Measurements from ENCODE around the gene CHRNA4. TPM values are rescaled to one million over a fixed set of nuclear protein-coding genes. Genes with fewer than 3 reads are reported as not detected.

The CHRNA4 gene
- total RNA-seq, 1 donor from 2014 or later, result not detected

DNA sequence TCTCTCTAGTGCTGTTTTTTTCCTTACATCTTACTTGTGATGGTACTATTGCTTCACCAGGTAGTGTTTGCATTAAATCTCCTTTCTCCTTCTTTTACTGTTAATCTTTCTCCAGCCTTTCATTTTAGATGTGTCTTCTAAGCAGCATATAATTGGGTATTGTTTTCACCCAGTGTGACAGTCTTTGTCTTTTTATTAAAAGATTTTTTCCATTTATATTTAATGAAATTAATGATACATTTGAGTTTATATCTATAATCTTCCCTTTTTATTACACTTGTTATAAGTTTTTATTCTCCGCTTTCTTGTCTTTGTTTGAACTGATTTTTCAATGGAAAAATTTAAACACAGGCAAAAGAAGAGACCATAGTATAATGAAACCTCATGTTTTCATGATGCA is 59.5 kb downstream of the CHRNA4 start:
- Mint-ChIP-seq H3K27ac (ENCODE audit: unreplicated experiment) (no peak overlapping the region), H3K9me3 (ENCODE audit: unreplicated experiment) (peaks cover 7% of the 10 kb centered on the region), H3K4me3 (ENCODE audit: unreplicated experiment) (no peak overlapping the region), H3K4me1 (ENCODE audit: unreplicated experiment) (no peaks in the 10 kb centered on the region), H3K27me3 (ENCODE audit: unreplicated experiment) (peaks cover 28% of the 10 kb centered on the region), H3K36me3 (ENCODE audit: unreplicated experiment) (no peaks in the 10 kb centered on the region)
- TF ChIP-seq, protein P1, sequence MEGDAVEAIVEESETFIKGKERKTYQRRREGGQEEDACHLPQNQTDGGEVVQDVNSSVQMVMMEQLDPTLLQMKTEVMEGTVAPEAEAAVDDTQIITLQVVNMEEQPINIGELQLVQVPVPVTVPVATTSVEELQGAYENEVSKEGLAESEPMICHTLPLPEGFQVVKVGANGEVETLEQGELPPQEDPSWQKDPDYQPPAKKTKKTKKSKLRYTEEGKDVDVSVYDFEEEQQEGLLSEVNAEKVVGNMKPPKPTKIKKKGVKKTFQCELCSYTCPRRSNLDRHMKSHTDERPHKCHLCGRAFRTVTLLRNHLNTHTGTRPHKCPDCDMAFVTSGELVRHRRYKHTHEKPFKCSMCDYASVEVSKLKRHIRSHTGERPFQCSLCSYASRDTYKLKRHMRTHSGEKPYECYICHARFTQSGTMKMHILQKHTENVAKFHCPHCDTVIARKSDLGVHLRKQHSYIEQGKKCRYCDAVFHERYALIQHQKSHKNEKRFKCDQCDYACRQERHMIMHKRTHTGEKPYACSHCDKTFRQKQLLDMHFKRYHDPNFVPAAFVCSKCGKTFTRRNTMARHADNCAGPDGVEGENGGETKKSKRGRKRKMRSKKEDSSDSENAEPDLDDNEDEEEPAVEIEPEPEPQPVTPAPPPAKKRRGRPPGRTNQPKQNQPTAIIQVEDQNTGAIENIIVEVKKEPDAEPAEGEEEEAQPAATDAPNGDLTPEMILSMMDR (IDR thresholded peaks at IDR 0.05), result no peak
- DNase-seq (ENCODE audit: extremely low spot score, unreplicated experiment), result no peak

DNA sequence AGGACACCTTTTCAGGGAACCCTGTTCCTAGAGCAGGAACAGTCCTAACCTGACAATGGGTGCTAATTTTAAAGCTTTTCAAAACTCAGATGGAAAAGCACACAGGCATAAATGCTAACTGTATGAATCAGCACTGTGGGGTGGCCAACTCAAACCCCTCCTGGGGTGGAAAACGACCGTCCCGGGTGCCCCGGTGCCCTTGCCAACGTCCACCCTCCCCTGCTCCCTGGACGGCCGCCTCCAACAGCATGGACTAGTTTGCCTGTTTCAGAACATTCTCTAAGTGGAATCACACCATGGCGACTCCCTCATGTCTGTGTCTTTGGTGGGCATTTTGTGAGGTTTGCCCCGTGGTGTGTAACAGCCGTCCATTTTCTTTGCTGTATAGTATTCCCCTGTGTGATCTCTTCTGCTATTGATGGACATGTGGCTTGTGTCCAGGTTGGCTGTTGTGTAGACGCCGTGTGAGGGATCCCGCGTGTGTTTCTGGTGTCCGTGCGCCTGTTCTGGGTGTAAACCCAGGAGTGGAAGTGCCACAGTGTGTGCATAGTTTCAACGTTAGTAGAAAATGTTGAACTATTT is 62.3 kb downstream of the CHRNA4 start:
- Mint-ChIP-seq H3K9me3 (ENCODE audit: unreplicated experiment) (peaks cover 7% of the 10 kb centered on the region), H3K4me1 (ENCODE audit: unreplicated experiment) (no peaks in the 10 kb centered on the region), H3K36me3 (ENCODE audit: unreplicated experiment) (no peaks in the 10 kb centered on the region), H3K4me3 (ENCODE audit: unreplicated experiment) (no peak overlapping the region), H3K27ac (ENCODE audit: unreplicated experiment) (no peak overlapping the region), H3K27me3 (ENCODE audit: unreplicated experiment) (peaks cover 28% of the 10 kb centered on the region)
- TF ChIP-seq, protein P1 (IDR thresholded peaks at IDR 0.05), result no peak
- DNase-seq (ENCODE audit: extremely low spot score, unreplicated experiment), result no peak

DNA sequence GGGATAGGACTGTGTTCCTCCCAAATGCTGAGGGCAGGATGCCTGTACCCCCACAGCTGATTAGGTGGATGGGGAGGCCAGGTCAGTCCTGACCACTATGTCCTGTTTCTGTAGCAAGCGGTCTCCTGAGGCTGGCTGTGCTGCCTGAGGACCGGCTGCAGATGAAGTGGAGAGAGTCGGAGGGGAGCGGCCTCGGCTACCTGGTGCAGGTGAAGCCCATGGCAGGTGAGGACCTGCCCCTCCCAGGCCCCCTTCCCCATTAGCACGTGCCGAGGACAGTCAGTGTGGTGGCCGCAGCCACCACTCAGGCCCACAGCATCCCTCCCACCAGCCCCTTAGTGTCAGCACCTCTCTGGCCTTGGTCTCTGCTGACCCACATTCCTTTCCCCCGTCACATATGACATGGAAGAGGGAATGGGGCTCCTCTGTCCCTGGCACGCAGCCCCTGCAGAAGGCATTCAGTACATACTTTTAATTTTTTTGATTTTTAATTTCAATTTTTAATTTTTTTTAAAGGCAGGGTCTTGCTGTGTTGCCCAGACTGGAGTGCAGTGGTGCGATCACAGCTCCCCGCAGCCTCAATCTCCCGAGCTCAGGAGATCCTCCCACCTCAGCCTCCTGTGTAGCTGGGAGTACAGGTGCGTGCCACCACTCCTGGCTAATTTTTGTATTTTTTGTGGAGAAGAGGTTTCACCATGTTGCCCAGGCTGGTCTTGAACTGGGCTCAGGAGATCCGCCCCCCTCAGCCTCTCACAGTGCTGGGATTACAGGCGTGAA is 63.2 kb downstream of the CHRNA4 start:
- DNase-seq (ENCODE audit: extremely low spot score, unreplicated experiment), result no peak
- H3K36me3 Mint-ChIP-seq (ENCODE audit: unreplicated experiment), result no peaks in the 10 kb centered on the region
- peaks cover 7% of the 10 kb centered on the region for H3K9me3 Mint-ChIP-seq (ENCODE audit: unreplicated experiment)
- H3K27me3 Mint-ChIP-seq (ENCODE audit: unreplicated experiment), result peaks cover 28% of the 10 kb centered on the region
- TF ChIP-seq, protein P1 (IDR thresholded peaks at IDR 0.05), result no peak
- no peak overlapping the region for H3K27ac Mint-ChIP-seq (ENCODE audit: unreplicated experiment)
- no peak overlapping the region for H3K4me3 Mint-ChIP-seq (ENCODE audit: unreplicated experiment)
- H3K4me1 Mint-ChIP-seq (ENCODE audit: unreplicated experiment), result no peaks in the 10 kb centered on the region

DNA sequence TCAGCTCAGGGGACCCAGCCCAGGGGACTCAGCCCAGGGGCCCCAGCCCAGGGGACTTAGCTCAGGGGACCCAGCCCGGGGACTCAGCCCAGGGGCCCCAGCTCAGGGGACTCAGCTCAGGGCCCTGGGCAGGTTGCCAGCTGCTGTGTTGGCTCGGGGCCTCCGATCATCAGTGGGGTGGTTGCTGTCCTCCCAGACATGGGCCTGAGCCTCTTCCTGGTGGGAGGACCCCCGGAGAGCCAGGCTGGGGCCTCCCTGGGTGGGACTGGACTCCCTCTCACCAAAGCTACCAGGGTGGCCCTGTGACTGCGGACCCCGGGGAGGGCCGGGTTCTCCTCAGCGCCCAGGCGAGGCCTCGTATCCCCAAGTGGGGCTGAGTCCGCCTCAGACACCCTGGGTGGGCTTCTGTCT is 63.8 kb downstream of the CHRNA4 start:
- TF ChIP-seq, protein P1 (IDR thresholded peaks at IDR 0.05), result no peak
- Mint-ChIP-seq H3K27ac (ENCODE audit: unreplicated experiment) (no peak overlapping the region), H3K4me1 (ENCODE audit: unreplicated experiment) (no peaks in the 10 kb centered on the region), H3K9me3 (ENCODE audit: unreplicated experiment) (peaks cover 7% of the 10 kb centered on the region), H3K4me3 (ENCODE audit: unreplicated experiment) (no peak overlapping the region), H3K36me3 (ENCODE audit: unreplicated experiment) (no peaks in the 10 kb centered on the region), H3K27me3 (ENCODE audit: unreplicated experiment) (peaks cover 24% of the 10 kb centered on the region)
- no peak for DNase-seq (ENCODE audit: extremely low spot score, unreplicated experiment)

DNA sequence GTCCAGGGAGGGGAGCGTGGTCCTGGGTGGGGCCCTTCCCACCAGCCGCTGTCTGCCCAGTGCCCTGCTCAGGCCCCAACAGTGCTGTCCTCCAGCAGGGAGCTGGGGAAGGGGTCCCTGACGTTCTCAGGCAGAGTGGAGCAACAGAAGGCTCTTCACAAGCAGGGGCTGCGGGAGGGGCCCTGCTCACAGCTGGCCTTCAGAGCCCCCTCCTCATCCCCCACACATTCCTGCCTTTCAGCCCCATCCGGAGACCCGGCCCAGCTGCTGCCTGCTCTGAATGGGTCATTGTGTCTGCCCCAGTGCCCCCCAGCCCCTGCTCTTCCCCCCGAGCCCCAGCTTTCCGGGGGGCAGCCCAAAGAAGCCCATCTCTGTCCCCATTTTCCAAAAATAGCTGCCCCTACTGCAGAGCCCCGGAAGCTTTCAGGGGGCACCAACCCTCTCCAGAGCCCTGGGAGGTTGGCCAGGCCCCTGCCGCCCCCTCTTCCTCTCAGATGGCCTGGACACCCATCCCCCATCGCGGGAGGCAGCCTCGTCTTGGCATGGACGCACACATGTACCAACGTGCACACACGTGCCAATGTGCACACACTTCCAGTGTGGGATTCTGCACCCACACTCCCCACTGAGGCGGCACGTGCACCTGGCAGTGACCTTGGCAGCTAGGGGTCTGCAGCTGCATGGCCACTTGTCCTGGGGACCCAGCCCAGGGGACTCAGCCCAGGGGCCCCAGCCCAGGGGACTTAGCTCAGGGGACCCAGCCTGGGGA is 64.4 kb downstream of the CHRNA4 start:
- Mint-ChIP-seq H3K4me3 (ENCODE audit: unreplicated experiment) (no peak overlapping the region), H3K4me1 (ENCODE audit: unreplicated experiment) (no peaks in the 10 kb centered on the region), H3K27me3 (ENCODE audit: unreplicated experiment) (peaks cover 24% of the 10 kb centered on the region), H3K36me3 (ENCODE audit: unreplicated experiment) (no peaks in the 10 kb centered on the region), H3K9me3 (ENCODE audit: unreplicated experiment) (peaks cover 4% of the 10 kb centered on the region), H3K27ac (ENCODE audit: unreplicated experiment) (no peak overlapping the region)
- DNase-seq (ENCODE audit: extremely low spot score, unreplicated experiment), result no peak
- TF ChIP-seq, protein P1 (IDR thresholded peaks at IDR 0.05), result no peak
